Activated CD4-positive, alpha-beta T cell treated with anti-CD3 and anti-CD28 coated beads, Interleukin-2, amount 10 ng/mL, durations not matched to agents 24 days and 14 days (primary cell): ENCODE measurements around the gene HOXD12. TPM values are rescaled to one million over a fixed set of nuclear protein-coding genes. Genes with fewer than 3 reads are reported as not detected.

Experiments used
- DNase-seq: peaks from one replicate; pipeline ENCODE4 v3.0.0; 2022
- H3K27ac Mint-ChIP-seq: one replicate; pipeline ENCODE4 v1.8.0; 2022; ENCODE audit warnings: mild to moderate bottlenecking, mixed read lengths
- H3K27me3 Mint-ChIP-seq: one replicate; pipeline ENCODE4 v1.8.0; 2022; ENCODE audit warnings: mixed read lengths
- H3K36me3 Mint-ChIP-seq: one replicate; pipeline ENCODE4 v1.8.0; 2022; ENCODE audit warnings: low read depth, mild to moderate bottlenecking, mixed read lengths
- H3K4me1 Mint-ChIP-seq: one replicate; pipeline ENCODE4 v1.8.0; 2021; ENCODE audit warnings: mixed read lengths
- H3K4me3 Mint-ChIP-seq: one replicate; pipeline ENCODE4 v1.8.0; 2022; ENCODE audit warnings: mild to moderate bottlenecking, moderate library complexity, mixed read lengths
- H3K9me3 Mint-ChIP-seq: one replicate; pipeline ENCODE4 v1.8.0; 2021; ENCODE audit warnings: mixed read lengths
- intact Hi-C: fragments of 100-400 bp; cut with micrococcal nuclease; formaldehyde crosslinking; loops from one replicate; pipeline ENCODE4 v1.15.1; 2023
- total RNA-seq: library from RNA; stranded (reverse); gene quantifications from 2 replicates; pipeline ENCODE4 v1.2.3, GENCODE V29; 2022

The HOXD12 gene, protein sequence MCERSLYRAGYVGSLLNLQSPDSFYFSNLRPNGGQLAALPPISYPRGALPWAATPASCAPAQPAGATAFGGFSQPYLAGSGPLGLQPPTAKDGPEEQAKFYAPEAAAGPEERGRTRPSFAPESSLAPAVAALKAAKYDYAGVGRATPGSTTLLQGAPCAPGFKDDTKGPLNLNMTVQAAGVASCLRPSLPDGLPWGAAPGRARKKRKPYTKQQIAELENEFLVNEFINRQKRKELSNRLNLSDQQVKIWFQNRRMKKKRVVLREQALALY
- total RNA-seq = not detected in 2 replicates

DNA sequence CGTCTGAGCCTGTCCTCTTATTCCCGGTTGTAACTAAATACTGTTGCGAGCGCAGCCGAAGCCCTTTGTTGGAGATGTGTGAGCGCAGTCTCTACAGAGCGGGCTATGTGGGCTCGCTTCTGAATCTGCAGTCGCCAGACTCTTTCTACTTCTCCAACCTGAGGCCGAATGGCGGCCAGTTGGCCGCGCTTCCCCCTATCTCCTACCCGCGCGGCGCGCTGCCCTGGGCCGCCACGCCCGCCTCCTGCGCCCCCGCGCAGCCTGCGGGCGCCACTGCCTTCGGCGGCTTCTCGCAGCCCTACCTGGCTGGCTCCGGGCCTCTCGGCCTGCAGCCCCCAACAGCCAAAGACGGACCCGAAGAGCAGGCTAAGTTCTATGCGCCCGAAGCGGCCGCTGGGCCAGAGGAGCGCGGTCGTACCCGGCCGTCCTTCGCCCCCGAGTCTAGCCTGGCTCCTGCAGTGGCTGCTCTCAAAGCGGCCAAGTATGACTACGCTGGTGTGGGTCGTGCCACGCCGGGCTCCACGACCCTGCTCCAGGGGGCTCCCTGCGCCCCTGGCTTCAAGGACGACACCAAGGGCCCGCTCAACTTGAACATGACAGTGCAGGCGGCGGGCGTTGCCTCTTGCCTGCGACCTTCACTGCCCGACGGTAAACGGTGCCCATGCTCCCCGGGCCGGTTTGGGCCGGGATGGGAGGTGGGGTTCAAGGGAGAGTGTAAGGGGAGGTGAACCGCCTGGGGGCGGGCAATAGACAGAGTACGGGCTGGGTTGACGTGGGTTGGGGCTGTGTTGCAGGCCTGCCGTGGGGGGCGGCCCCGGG, at the start of gene HOXD12:
HOXD12 (plus strand) TSS at position 68 of the 819 bp plus-strand sequence; CDS start at position 75, 7 bp downstream.
- Mint-ChIP-seq H3K4me3 (no peak within 1 kb of the TSS), H3K27me3 (peaks cover 89% of the 10 kb centered on the region), H3K36me3 (peaks cover under 1% of the 10 kb centered on the region), H3K27ac (peak within 1 kb of the TSS; percentile 34), H3K4me1 (peaks cover 13% of the 10 kb centered on the region), H3K9me3 (no peaks in the 10 kb centered on the region)
- intact Hi-C loops = loop anchor here (5.0 kb wide), 1 partner anchor 733 kb away; no protein-coding TSS in a partner anchor
- no peak for DNase-seq

DNA sequence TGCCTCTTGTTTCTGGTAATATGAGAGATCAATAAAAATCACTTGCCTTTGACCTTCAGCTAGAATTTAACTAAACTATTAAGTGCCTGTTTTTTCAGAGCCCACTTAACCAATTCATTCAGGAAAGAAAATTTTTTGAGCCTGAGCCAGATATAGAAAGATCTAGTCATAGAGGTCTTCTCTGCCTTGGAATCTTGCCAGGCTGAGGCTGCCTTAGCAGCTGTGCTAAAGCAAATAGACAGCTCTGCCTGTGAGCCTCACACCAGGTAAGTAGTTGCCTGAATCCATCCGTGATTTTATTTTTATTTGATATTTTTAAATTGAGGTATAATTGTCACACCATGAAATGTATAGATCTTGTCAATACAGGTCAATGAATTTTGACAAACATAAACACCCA, 43.2 kb upstream of the HOXD12 start:
- H3K36me3 Mint-ChIP-seq = no peaks in the 10 kb centered on the region
- peaks cover 33% of the 10 kb centered on the region for H3K27me3 Mint-ChIP-seq
- DNase-seq = no peak
- no peak overlapping the region for H3K27ac Mint-ChIP-seq
- no peaks in the 10 kb centered on the region for H3K9me3 Mint-ChIP-seq
- intact Hi-C loops = no loop called here
- no peaks in the 10 kb centered on the region for H3K4me1 Mint-ChIP-seq
- H3K4me3 Mint-ChIP-seq = no peak overlapping the region

DNA sequence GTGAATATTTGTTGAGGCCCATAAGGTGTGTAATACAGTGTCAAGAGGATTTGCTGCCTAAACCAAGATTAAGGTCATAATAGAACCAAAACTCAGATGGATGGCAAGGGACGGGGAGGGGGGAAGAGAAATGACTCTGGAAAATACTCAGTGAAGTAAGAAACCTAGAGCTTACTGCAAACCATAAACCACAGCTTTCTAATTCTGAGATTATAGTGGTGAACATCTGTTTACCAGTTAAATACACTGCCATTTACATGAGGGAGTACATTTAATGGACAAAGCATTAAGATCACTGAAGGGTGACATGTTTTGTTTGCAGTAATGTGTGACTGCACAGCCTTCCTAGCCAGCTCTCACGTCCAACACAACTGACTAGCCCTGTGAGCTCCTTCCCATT, 35.6 kb upstream of the HOXD12 start:
- Mint-ChIP-seq H3K36me3 (no peaks in the 10 kb centered on the region), H3K4me1 (peaks cover 4% of the 10 kb centered on the region), H3K4me3 (no peak overlapping the region), H3K27me3 (peaks cover 61% of the 10 kb centered on the region), H3K9me3 (peaks cover 4% of the 10 kb centered on the region), H3K27ac (no peak overlapping the region)
- intact Hi-C loops = loop anchor here (10.0 kb wide), 1 partner anchor 699 kb away; no protein-coding TSS in a partner anchor
- DNase-seq = no peak

DNA sequence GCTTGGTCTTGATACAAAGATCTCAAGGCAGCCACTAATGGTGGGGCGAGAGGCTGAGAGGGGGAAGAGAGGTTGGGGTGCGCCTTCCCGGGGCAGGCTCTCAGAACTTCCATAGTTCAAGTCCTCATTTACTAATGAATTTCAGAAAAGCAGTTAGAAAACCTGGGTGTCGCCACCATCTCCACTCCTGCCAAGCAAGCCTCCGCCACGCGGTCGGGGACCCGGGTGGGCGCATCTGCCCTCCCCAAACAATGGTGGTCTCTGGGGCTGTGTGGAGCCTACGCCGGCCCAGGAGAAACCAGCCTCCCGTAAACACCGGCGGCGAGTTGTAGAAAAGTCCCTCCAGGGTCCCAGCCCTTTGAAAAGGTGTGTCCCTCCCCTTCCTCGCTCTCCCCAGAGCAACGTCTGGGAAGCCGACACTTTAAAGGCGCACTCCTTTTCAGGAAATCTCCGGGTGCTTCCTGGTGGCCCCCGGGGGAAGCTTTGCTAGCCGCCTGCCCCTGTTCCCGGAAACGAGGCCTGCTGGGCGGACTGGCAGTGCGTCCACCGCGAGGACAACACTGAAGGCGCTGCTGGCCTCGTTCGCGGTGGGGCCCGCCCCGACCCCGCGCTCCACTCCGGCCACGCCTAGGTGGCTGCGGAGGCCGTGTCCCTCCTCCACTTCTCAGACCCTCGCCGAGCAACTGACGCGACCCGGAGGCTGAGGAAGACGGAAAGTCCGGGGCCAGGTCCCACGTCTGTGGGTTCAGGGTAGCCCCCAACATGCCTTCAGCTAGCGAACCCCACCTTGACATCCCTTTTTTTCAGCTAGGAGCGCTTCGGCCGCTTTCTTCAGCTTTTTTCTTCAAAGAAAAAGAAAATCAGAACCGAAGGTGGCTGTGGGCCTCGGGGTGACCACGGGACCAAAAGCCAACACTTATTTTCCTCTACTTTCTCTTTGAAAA, 32.7 kb upstream of the HOXD12 start:
- DNase-seq = no peak
- Mint-ChIP-seq H3K9me3 (peaks cover 4% of the 10 kb centered on the region), H3K4me3 (no peak overlapping the region), H3K27me3 (peaks cover 76% of the 10 kb centered on the region), H3K27ac (no peak overlapping the region), H3K36me3 (no peaks in the 10 kb centered on the region), H3K4me1 (peaks cover 4% of the 10 kb centered on the region)
- intact Hi-C loops = loop anchor here (10.0 kb wide), 1 partner anchor 702 kb away; no protein-coding TSS in a partner anchor

DNA sequence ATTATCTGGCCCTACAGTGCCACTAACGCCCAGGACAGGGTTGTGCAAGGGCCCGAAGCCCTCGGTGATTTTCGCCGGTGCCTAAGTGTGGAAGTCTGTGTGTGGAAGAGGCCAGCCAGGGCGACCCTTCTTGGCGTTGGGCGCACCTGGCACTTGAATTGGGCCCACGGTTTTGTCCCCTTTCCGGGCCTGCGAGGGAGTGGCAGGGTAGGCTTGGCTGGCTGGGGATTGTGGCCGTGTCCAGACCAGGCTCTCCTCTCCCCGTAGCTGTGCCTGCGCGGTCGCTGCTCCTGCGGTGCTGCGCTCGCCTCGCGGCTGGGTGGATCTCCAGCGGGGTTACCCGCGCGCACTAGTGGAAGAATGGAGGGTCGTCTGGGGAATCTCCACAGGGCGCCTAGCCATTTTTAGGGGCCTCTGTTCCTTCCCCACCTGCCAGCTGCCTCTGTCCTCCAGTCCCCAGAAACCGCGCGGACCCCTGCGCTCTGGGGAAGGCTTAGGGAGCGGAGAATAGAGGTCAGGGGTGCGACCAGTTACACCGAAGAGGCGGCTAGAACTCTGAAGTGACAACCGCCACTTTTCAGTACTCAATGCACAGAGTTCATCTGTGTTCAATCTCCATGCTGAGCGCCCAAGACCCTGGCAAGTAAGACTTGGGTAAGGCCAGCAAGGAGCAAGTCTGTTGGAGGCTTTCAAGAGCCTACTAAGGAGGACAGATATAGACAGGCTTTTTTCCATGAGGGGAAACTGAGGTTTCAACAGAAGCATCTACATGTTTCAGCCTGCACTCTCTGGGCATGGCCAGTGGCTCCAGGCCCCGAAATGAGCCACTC, 31.8 kb upstream of the HOXD12 start:
- H3K4me3 Mint-ChIP-seq = no peak overlapping the region
- no peak overlapping the region for H3K27ac Mint-ChIP-seq
- DNase-seq = no peak
- peaks cover 77% of the 10 kb centered on the region for H3K27me3 Mint-ChIP-seq
- peaks cover 4% of the 10 kb centered on the region for H3K4me1 Mint-ChIP-seq
- no peaks in the 10 kb centered on the region for H3K36me3 Mint-ChIP-seq
- peaks cover 7% of the 10 kb centered on the region for H3K9me3 Mint-ChIP-seq
- intact Hi-C loops = loop anchor here (10.0 kb wide), 1 partner anchor 703 kb away; no protein-coding TSS in a partner anchor

DNA sequence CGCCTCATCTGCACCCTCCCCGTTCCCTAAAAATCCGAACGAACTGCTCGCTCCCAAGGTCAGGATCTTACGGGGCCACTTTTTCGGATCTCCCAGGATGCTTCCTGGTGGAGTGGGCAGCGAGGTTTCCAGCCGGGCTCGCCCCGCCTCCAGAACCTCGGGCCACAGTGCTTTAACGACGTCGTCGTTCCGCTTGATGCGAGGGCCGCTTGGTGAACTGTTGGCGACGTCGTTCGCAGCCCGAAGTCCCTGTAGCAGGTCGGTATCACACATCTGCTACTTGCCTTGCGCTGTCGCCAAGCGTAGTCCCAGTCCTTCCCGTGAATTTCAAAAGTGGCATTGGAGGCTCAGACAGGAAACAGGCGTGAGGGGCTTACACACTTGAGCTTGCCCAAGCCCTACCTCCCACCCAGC, 31.2 kb upstream of the HOXD12 start:
- intact Hi-C loops = loop anchor here (10.0 kb wide), 1 partner anchor 704 kb away; no protein-coding TSS in a partner anchor
- Mint-ChIP-seq H3K27me3 (peaks cover 81% of the 10 kb centered on the region), H3K36me3 (no peaks in the 10 kb centered on the region), H3K4me3 (no peak overlapping the region), H3K27ac (no peak overlapping the region), H3K9me3 (peaks cover 7% of the 10 kb centered on the region), H3K4me1 (peaks cover 4% of the 10 kb centered on the region)
- no peak for DNase-seq

DNA sequence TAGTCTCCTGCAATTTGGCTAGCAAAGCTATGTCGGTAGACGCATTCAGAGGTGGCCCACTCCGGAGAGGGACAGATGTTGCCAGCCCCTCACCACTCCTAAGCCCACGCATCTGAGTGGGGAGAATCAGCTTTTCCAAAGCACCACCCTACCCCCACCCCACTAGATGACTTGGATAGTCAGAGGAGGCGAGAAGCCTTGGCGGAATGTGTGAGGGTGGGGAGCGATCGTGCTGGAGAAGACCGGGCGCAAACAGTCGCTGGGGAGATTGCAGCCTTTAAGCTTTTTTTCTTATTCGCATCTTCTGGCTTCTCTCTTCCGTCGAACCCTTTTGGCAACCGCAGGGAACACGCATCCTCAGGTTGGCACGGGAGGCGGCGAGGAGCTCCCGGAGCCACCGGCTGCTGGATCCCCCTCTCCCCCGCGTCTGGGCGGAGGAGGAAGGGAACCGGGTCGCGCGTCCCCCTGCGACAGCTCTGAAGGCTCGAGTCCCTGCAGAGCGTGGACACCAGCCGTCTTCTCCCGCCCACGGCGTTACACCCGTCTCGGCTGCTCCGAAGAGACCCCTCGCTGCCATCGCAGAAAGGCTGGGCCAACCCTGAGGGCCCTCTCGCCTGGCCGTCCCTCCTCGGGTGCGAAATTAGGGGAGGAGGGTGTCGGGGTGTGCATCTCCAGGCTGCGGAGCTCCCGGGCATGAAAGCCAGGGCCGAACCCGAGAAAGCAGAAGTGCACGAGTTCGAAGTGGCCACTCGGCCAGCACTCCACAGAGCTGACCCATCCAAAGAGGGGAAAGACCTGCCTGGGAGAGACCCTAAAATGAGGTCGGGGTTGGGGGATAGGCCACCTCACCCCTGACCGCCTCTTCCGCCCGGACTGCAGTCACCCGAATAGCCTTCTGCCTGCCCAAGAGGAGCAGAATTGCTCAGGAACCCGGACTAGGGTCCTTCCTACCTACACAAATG, 28.0 kb upstream of the HOXD12 start:
- Mint-ChIP-seq H3K27ac (no peak overlapping the region), H3K27me3 (peaks cover 84% of the 10 kb centered on the region), H3K36me3 (no peaks in the 10 kb centered on the region), H3K4me3 (no peak overlapping the region), H3K9me3 (peaks cover 7% of the 10 kb centered on the region), H3K4me1 (peaks cover 4% of the 10 kb centered on the region)
- intact Hi-C loops = no loop called here
- no peak for DNase-seq

DNA sequence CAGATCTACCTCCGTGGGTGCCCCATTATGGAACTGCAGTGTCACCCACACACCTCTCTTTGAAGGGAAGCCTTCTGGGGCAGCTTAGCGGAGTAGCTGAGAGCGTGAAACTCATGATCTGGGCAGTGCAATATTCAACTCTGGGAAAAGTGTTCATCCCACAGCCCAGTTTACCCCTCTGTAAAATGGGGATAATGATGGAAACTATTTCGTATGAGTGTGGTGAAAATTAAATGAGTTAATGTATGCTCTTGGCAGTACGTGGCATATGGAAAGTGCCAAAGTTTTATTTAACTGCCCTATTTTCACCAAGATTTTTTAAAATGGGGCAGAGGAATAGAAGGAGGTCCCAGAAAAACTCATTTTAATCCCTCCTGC, 27.3 kb upstream of the HOXD12 start:
- intact Hi-C loops = no loop called here

DNA sequence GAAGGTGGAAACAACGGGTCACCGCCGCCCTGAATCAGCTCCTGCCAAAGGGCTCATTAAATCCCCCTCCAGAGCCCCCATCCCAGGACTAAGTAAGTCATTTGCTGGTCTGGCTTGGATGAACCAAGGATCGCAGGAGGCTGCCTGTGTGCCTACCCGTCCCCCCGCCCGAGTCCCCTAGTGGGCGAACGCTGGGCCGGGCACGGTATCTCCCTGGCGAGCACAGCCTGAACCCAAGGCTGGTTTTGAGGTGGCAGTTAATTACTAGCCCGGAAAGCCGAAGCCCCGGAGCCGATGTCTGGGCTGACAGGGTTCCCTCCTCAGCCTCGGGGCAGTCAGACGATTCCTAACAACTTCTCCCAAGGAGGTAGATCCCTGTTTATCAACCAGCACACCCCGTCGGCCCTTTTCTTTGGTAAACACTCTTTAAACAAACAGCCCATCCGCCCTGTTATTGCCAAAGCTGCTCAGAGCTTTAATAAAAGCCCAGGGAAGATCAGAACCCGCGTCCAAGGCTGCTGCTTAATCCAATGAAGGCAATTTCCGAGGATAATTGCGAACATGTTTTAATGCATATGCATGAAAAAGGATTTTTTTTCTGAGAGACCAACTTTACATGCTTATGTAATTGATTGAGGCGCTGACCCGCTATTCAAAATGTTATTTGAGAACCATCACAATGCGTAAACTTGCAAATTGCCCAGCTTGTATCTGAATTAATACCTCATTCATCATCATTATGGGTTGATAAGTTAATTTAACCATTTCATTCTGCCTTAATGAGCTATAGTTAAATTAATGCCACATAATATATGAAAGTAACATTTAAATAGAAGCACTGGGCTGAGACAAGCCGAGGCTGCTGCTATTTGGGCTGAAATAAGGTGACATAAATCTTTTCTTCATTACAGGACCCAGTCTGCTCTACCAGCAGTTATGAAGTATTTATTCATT, 26.4 kb upstream of the HOXD12 start:
- peaks cover 4% of the 10 kb centered on the region for H3K4me1 Mint-ChIP-seq
- no peaks in the 10 kb centered on the region for H3K36me3 Mint-ChIP-seq
- H3K4me3 Mint-ChIP-seq = no peak overlapping the region
- H3K9me3 Mint-ChIP-seq = peaks cover 8% of the 10 kb centered on the region
- DNase-seq = no peak
- no peak overlapping the region for H3K27ac Mint-ChIP-seq
- intact Hi-C loops = no loop called here
- H3K27me3 Mint-ChIP-seq = peaks cover 82% of the 10 kb centered on the region

More for the DNA sequence above, 27.3 kb upstream of the HOXD12 start:
- H3K4me1 Mint-ChIP-seq = peaks cover 4% of the 10 kb centered on the region
- H3K27me3 Mint-ChIP-seq = peaks cover 85% of the 10 kb centered on the region
- no peaks in the 10 kb centered on the region for H3K36me3 Mint-ChIP-seq
- H3K27ac Mint-ChIP-seq = no peak overlapping the region
- H3K4me3 Mint-ChIP-seq = no peak overlapping the region
- DNase-seq = no peak
- peaks cover 7% of the 10 kb centered on the region for H3K9me3 Mint-ChIP-seq

DNA sequence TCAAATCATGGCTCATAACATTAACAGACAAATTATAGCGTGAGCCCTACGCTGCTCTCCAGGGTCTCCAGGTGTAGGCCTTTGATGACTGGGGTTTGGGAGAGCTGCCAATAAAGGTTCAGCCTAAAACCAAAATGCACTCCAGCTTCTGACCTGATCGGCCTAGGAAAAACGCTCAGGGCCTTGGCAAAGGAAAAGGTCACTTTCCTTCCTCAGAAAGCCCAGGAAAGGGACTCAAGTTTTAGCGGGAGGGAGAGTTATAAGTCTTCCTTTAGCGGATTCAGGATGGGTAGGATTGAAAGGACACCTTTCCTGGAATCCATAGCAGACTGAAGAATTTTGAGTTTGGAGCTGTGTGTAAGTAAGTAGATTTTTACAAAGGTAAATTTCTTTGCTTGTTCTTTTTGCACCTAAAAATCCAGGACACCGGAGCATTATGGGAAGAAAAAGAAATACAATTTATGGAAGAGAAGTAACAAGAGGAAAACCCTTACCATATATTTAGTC, 24.6 kb upstream of the HOXD12 start:
- H3K27me3 Mint-ChIP-seq = peaks cover 79% of the 10 kb centered on the region
- intact Hi-C loops = no loop called here
- no peak overlapping the region for H3K4me3 Mint-ChIP-seq

DNA sequence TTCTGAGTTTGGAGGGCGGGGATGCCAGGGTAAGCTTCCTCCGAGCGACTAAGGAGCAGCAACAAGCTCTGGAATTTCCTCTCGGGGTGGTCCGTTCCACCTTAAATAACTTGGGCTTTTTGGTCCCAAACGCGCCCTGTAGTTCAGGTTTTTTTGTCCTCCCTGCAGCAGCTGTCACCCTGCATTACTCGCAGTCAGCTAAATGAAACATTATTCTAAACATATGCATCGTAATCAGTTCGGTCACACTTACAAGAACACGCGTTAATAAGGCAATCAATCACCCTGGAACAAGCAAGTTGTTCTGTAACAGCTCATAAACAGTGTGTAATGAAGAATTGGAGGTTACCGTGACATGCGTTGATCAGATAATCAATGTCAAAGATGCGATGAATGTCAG, 24.1 kb upstream of the HOXD12 start:
- intact Hi-C loops = no loop called here
- no peak for DNase-seq
- Mint-ChIP-seq H3K36me3 (peaks cover 5% of the 10 kb centered on the region), H3K27me3 (peaks cover 74% of the 10 kb centered on the region), H3K4me1 (peaks cover 7% of the 10 kb centered on the region), H3K4me3 (no peak overlapping the region), H3K9me3 (peaks cover 16% of the 10 kb centered on the region), H3K27ac (no peak overlapping the region)

More for the DNA sequence above, 24.6 kb upstream of the HOXD12 start:
- Mint-ChIP-seq H3K4me1 (peaks cover 7% of the 10 kb centered on the region), H3K36me3 (peaks cover 5% of the 10 kb centered on the region), H3K9me3 (peaks cover 16% of the 10 kb centered on the region), H3K27ac (no peak overlapping the region)
- no peak for DNase-seq
